ENCODE results near the gene GLRX5. TPM values are rescaled to one million over a fixed set of nuclear protein-coding genes. Genes with fewer than 3 reads are reported as not detected.

The GLRX5 gene
- total RNA-seq, 4 donors from 2014 or later: 11.6 to 177 (median 38.2) TPM

- intact Hi-C loops (cut with DNase I; ENCODE audit: low total_unique reads): no loop called here
- in situ Hi-C loops (cut with MboI; ENCODE audit: low pct_ligation_motif_present in 1 of 4, low pct_unique_long_range_greater_than_20kb in 1 of 4, low sequenced_read_pairs in 3 of 4): loop anchor here in 2 of 4 donors (10.0 to 25.0 kb wide), 2 partner anchors 92 to 399 kb away; no protein-coding TSS in a partner anchor
Measured at GRCh38 chr14:95536671-95537070, 1.8 kb downstream of the GLRX5 start.

GRCh38 chr14:95537298-95538089 lies 2.6 kb downstream of the GLRX5 start:
- Histone ChIP-seq H3K4me3 (no peak overlapping the region), H3K27ac (no peak overlapping the region), H3K36me3 (no peaks in the 10 kb centered on the region), H3K4me1 (peaks cover 18 to 38% (median 35%) of the 10 kb centered on the region in 4 donors), H3K27me3 (no peaks in the 10 kb centered on the region), H3K9me3 (no peaks in the 10 kb centered on the region)
- WGBS, 2 donors (ENCODE audit: low coverage in 1 of 2): 82 to 91% methylated on average over 6 to 9 of the region's 9 CpGs
- in situ Hi-C loops (cut with MboI; ENCODE audit: low pct_ligation_motif_present in 1 of 4, low pct_unique_long_range_greater_than_20kb in 1 of 4, low sequenced_read_pairs in 3 of 4): loop anchor here in 2 of 4 donors (10.0 to 25.0 kb wide), 2 partner anchors 93 to 400 kb away; no protein-coding TSS in a partner anchor
- intact Hi-C loops (cut with DNase I; ENCODE audit: low total_unique reads): no loop called here
- TF ChIP-seq, protein P1, sequence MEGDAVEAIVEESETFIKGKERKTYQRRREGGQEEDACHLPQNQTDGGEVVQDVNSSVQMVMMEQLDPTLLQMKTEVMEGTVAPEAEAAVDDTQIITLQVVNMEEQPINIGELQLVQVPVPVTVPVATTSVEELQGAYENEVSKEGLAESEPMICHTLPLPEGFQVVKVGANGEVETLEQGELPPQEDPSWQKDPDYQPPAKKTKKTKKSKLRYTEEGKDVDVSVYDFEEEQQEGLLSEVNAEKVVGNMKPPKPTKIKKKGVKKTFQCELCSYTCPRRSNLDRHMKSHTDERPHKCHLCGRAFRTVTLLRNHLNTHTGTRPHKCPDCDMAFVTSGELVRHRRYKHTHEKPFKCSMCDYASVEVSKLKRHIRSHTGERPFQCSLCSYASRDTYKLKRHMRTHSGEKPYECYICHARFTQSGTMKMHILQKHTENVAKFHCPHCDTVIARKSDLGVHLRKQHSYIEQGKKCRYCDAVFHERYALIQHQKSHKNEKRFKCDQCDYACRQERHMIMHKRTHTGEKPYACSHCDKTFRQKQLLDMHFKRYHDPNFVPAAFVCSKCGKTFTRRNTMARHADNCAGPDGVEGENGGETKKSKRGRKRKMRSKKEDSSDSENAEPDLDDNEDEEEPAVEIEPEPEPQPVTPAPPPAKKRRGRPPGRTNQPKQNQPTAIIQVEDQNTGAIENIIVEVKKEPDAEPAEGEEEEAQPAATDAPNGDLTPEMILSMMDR (IDR thresholded peaks at IDR 0.05): no peak
- TF ChIP-seq POLR2AphosphoS5 (IDR thresholded peaks at IDR 0.05): no peak
- TF ChIP-seq POLR2A (IDR thresholded peaks at IDR 0.05): no peak
- no peak for TF ChIP-seq EP300 (IDR thresholded peaks at IDR 0.05; ENCODE audit: low read depth)
- DNase-seq: no peak

More at GRCh38 chr14:95536671-95537070, 1.8 kb downstream of the GLRX5 start:
- Histone ChIP-seq H3K4me3 (no peak overlapping the region), H3K27ac (no peak overlapping the region), H3K4me1 (peaks cover 21 to 46% (median 39%) of the 10 kb centered on the region in 4 donors), H3K27me3 (no peaks in the 10 kb centered on the region), H3K9me3 (no peaks in the 10 kb centered on the region), H3K36me3 (no peaks in the 10 kb centered on the region)
- WGBS, 2 donors (ENCODE audit: low coverage in 1 of 2): 78 to 93% methylated on average over 3 to 5 of the region's 5 CpGs
- TF ChIP-seq, protein P1 (IDR thresholded peaks at IDR 0.05): no peak
- TF ChIP-seq EP300 (IDR thresholded peaks at IDR 0.05; ENCODE audit: low read depth) (no peak), POLR2A (IDR thresholded peaks at IDR 0.05) (no peak)
- DNase-seq: no peak

GRCh38 chr14:95538801-95539509 lies 4.1 kb downstream of the GLRX5 start:
- Histone ChIP-seq H3K27me3 (no peaks in the 10 kb centered on the region), H3K9me3 (no peaks in the 10 kb centered on the region), H3K4me3 (no peak overlapping the region), H3K4me1 (peaks cover 8 to 24% (median 20%) of the 10 kb centered on the region in 4 donors), H3K27ac (no peak overlapping the region), H3K36me3 (no peaks in the 10 kb centered on the region)
- TF ChIP-seq POLR2AphosphoS5 (IDR thresholded peaks at IDR 0.05) (no peak), EP300 (IDR thresholded peaks at IDR 0.05; ENCODE audit: low read depth) (no peak), POLR2A (IDR thresholded peaks at IDR 0.05) (no peak)
- TF ChIP-seq, protein P1 (IDR thresholded peaks at IDR 0.05): no peak
- intact Hi-C loops (cut with DNase I; ENCODE audit: low total_unique reads) (no loop called here), in situ Hi-C loops (cut with MboI; ENCODE audit: low pct_ligation_motif_present in 1 of 4, low pct_unique_long_range_greater_than_20kb in 1 of 4, low sequenced_read_pairs in 3 of 4) (loop anchor here in 2 of 4 donors (10.0 to 25.0 kb wide), 2 partner anchors 94 to 402 kb away; no protein-coding TSS in a partner anchor)
- DNase-seq: no peak
- WGBS, 2 donors (ENCODE audit: low coverage in 1 of 2): 92 to 95% methylated on average over 4 to 14 of the region's 14 CpGs

DNA sequence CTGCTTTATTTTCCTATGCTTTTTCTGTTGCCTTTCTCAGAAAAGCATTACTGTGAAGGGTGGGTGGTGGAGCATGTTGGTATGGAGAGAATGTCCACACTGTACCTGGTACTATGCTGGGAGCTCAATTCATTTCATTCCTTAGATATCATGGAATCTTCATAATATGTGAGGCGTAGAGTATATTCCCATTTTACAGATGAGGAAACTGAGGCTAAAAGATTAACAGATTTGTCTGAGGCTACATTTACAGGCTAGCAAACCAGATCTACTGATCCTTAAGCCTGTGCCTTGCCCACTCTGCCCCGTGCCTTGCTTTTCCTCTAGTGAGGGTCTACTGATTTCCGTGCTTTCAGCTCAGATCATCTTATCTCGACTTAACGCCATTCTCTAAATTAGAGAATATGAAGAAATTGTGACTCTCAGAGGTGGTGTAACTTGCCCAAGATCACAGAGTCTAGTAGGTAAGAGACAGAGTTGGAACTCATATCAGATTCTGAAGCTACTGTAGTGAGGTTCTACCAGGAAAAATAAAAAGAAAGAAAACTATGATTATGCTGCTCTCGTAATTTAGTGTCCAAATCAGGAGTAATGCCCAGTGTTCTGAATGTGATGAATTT lies 5.5 kb downstream of the GLRX5 start:
- TF ChIP-seq POLR2A (IDR thresholded peaks at IDR 0.05): no peak
- TF ChIP-seq, protein P1 (IDR thresholded peaks at IDR 0.05): no peak
- no peak for TF ChIP-seq POLR2AphosphoS5 (IDR thresholded peaks at IDR 0.05)
- TF ChIP-seq EP300 (IDR thresholded peaks at IDR 0.05; ENCODE audit: low read depth): no peak
- H3K36me3 ChIP-seq: no peaks in the 10 kb centered on the region
- H3K27me3 ChIP-seq: no peaks in the 10 kb centered on the region
- WGBS, 2 donors (ENCODE audit: low coverage in 1 of 2): 94 to 100% methylated on average over 5 to 6 of the region's 6 CpGs
- intact Hi-C loops (cut with DNase I; ENCODE audit: low total_unique reads): no loop called here
- H3K9me3 ChIP-seq: no peaks in the 10 kb centered on the region
- DNase-seq: no peak
- in situ Hi-C loops (cut with MboI; ENCODE audit: low pct_ligation_motif_present in 1 of 4, low pct_unique_long_range_greater_than_20kb in 1 of 4, low sequenced_read_pairs in 3 of 4): loop anchor here in 1 of 4 donors (25.0 kb wide), 1 partner anchor 403 kb away; no protein-coding TSS in a partner anchor
- H3K4me3 ChIP-seq: no peak overlapping the region
- H3K4me1 ChIP-seq: peaks cover 8 to 24% (median 19%) of the 10 kb centered on the region in 4 donors
- H3K27ac ChIP-seq: no peak overlapping the region
